ENCODE results near the gene RGS3. TPM values are rescaled to one million over a fixed set of nuclear protein-coding genes. Genes with fewer than 3 reads are reported as not detected.
"Not testable (repeated sequence)": the region's sequence is repeated elsewhere in the genome, so short reads cannot be mapped to it uniquely, and the experiment has no call there.

RGS3 gene
- polyA plus RNA-seq, 2 of the 4 experiments (the other 2 are of a cell fraction): 19.6 to 22.9 TPM

- ChIA-PET CTCF (interaction anchor here (0.9 to 1.6 kb wide), 5 partner anchors 11 to 107 kb away, joined by 3 to 6 read pairs (median 3); no protein-coding TSS in a partner anchor), POLR2A (no interaction called here)
- Histone ChIP-seq H3K9me3 (no peaks in the 10 kb centered on the region), H3K4me2 (no peak overlapping the region), H3K4me1 (no peaks in the 10 kb centered on the region), H3K4me3 (no peak overlapping the region), H3K27ac (peak overlapping the region in 1 of 2 experiments; percentile 13; a peak in 1 of 6 replicates)
- DNase-seq (ENCODE audit: low read depth in 1 of 2, low spot score in 1 of 2): no peak
- peak; percentile 30 to 46; a peak in 5 of 6 replicates for ATAC-seq
- no peak for TF ChIP-seq HDAC2 (IDR thresholded peaks at IDR 0.05)
- 67% methylated on average over 10 of the region's 11 CpGs for WGBS (ENCODE audit: missing lambda C conversion rate)
- FAIRE-seq: no peak
Measured at GRCh38 chr9:113548221-113549041, 84.9 kb downstream of the RGS3 start.

DNA sequence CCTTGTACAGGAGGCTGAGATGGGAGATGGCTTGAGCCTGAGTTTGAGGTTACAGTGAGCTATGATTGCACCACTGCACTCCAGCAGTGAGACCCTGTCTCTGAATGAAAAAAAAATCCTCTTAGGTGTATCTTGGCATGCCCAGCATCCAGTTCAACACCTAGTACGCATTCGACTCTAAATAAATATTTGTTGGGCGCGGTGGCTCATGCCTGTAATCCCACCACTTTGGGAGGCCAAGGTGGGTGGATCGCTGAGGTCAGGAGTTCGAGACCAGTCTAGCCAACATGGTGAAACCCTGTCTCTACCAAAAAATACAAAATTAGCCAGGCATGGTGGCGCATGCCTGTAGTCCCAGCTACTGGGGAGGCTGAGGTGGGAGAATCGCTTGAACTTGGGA lies 86.4 kb downstream of the RGS3 start:
- H3K4me1 ChIP-seq; H3K27ac ChIP-seq; H3K4me3 ChIP-seq; ATAC-seq; H3K4me2 ChIP-seq; POLR2A ChIA-PET; FAIRE-seq; DNase-seq (ENCODE audit: low read depth in 1 of 2, low spot score in 1 of 2); H3K9me3 ChIP-seq: not testable (repeated sequence)
- 81% methylated on average over 8 of the region's 8 CpGs for whole genome bisulfite sequencing (ENCODE audit: missing lambda C conversion rate)
- CTCF ChIA-PET: interaction anchor here (1.0 to 1.6 kb wide), 2 partner anchors 30 to 104 kb away, joined by 3 read pairs; no protein-coding TSS in a partner anchor

DNA sequence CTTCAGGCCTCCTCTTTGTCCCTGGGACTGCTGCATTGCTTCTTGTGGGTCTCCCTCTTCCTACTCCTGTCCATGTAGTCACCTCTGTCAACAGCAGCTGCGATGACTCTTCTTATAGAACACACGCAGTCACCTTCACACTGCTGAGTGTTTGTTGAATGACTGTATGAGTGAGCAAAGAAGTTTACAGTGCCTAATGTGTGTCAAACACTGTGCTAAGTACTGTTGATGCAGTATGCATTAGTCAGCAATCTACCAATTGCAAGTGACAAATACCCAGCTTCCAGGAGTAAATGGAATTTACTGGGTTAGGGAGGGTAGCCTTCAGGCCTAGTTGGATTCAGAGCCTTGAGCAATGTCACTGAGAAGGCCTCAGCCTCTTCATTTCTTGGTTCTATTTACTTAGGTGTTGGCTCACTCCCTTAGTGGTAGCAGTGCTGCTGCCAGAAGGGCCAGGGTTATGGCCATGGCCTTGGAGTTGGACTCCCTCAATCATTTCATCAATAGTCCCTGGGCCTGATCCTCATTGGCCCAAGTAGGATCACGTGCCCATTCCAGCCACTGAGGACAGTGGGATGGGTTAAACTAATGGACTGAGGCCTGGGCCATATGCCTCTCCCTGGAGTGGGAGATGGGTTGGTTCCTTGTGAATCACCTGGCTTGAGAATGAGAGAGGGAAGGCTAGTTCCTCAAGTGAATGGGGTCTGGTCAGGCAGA lies 93.5 kb downstream of the RGS3 start:
- TF ChIP-seq HEYL (CRISPR knock-in tag; IDR thresholded peaks at IDR 0.05): no peak
- no peak for TF ChIP-seq ZC3H11A (IDR thresholded peaks at IDR 0.05)
- TF ChIP-seq ZNF302 (CRISPR knock-in tag; IDR thresholded peaks at IDR 0.05): no peak
- TF ChIP-seq FOSL2 (IDR thresholded peaks at IDR 0.05): no peak
- TF ChIP-seq FOSL2 (CRISPR knock-in tag; IDR thresholded peaks at IDR 0.05): 0 out of 2 replicates have a peak, but pooled peaks have one; percentile 7
- TF ChIP-seq HOXB13 (CRISPR knock-in tag; IDR thresholded peaks at IDR 0.05; ENCODE audit: low read depth): no peak
- TF ChIP-seq MAFK (IDR thresholded peaks at IDR 0.05; ENCODE audit: partially characterized antibody): peak; percentile 64
- no peak for TF ChIP-seq RNF2 (IDR thresholded peaks at IDR 0.05; ENCODE audit: borderline replicate concordance, low read depth)
- TF ChIP-seq NPAS2 (CRISPR knock-in tag; IDR thresholded peaks at IDR 0.05; ENCODE audit: borderline replicate concordance): no peak
- TF ChIP-seq EHMT2 (IDR thresholded peaks at IDR 0.05; ENCODE audit: low read depth): no peak
- TF ChIP-seq EHF (CRISPR knock-in tag; IDR thresholded peaks at IDR 0.05): no peak
- no peak for TF ChIP-seq RAD21 (conservative IDR thresholded peaks at IDR 0.05 in 1 of 2, IDR thresholded peaks at IDR 0.05 in 1 of 2)
- WGBS (ENCODE audit: missing lambda C conversion rate): 61% methylated on average over 3 of the region's 3 CpGs
- Histone ChIP-seq H3K27ac (0 out of 6 replicates have a peak overlapping the region, but pooled peaks of 1 of the 2 experiments have one; percentile 15), H3K9me3 (no peaks in the 10 kb centered on the region), H3K4me2 (no peak overlapping the region), H3K4me3 (no peak overlapping the region), H3K4me1 (peaks cover 15% of the 10 kb centered on the region)
- FAIRE-seq (no peak), DNase-seq (ENCODE audit: low read depth in 1 of 2, low spot score in 1 of 2) (peak in 1 of 2 experiments; percentile 27), ATAC-seq (no peak)
- POLR2A ChIA-PET: no interaction called here
- CTCF ChIA-PET: interaction anchor here (1.3 to 7.8 kb wide), 2 partner anchors 34 to 72 kb away, joined by 3 to 40 read pairs; no protein-coding TSS in a partner anchor

- POLR2A ChIA-PET: no interaction called here
- WGBS (ENCODE audit: missing lambda C conversion rate): 68% methylated on average over 4 of the region's 7 CpGs
- CTCF ChIA-PET: interaction anchor here (0.6 to 7.8 kb wide), 4 partner anchors 11 to 97 kb away, joined by 3 to 40 read pairs (median 8); no protein-coding TSS in a partner anchor
- Histone ChIP-seq H3K4me3 (no peak overlapping the region), H3K27ac (peak overlapping the region in 1 of 2 experiments; percentile 57; a peak in 4 of 6 replicates), H3K4me1 (peaks cover 17% of the 10 kb centered on the region), H3K9me3 (no peaks in the 10 kb centered on the region), H3K4me2 (peak overlapping the region; percentile 9; the same call in 1 of the 3 replicates)
- FAIRE-seq (no peak), DNase-seq (ENCODE audit: low read depth in 1 of 2, low spot score in 1 of 2) (no peak), ATAC-seq (peak in 1 of 2 experiments; percentile 55; a peak in 3 of 6 replicates)
- TF ChIP-seq KDM1A (IDR thresholded peaks at IDR 0.05; ENCODE audit: low read depth): no peak
- TF ChIP-seq HEYL (CRISPR knock-in tag; IDR thresholded peaks at IDR 0.05): no peak
- TF ChIP-seq HDAC2 (IDR thresholded peaks at IDR 0.05): no peak
- TF ChIP-seq EHMT2 (IDR thresholded peaks at IDR 0.05; ENCODE audit: low read depth): no peak
- TF ChIP-seq NR3C1 (IDR thresholded peaks at IDR 0.05): no peak
Measured at GRCh38 chr9:113558632-113559502, 95.3 kb downstream of the RGS3 start.

Data from A549 (cell line).